HG02610 (cell line): ENCODE measurements around the gene SLC38A1.

ENCODE experiments used
- ATAC-seq: cut with Tn5 transposase; IDR thresholded peaks from one replicate; pipeline ENCODE4 v1.9.1; 2021; ENCODE audit warnings: mild to moderate bottlenecking, moderate library complexity; ENCODE audit not compliant: unreplicated experiment

SLC38A1 gene

DNA sequence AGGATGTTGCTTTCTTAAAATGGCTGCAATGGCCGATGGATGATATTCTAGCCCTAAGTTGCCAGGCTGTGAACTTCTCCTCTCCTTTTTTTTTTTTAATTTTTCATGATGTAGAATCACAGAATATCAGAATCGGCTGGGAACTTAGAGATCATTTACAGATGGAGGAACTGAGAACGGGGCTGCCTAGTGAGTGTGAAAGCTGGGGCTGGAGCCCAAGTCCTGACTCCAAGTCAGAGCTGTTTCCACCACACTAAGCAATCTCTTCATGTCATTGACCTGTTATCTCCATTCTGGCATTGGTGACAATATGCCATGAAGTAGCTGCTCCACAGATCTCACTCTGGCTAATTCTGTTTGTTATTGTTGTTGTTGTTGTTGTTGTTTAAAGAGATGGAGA is 121.7 kb downstream of the SLC38A1 start:
- ATAC-seq = no peak

DNA sequence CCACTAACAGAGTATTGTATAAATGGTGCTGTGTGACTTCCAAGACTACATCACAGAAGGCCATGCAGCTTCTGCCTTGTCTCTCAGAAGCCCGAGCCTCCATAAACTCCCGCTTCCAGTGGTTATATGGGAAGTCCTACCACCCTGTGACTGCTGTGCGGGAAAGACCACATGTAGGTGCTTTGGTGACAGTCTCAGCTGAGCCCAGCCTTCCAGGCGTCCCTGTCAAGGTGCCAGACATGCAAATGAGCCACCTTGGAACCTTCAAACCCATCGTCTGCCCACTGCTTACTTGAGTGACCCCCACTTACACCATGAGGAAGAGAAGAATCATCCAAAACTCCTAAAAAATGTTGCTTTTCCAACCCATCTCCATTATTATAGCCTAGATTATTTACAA is 123.0 kb downstream of the SLC38A1 start:
- no peak for ATAC-seq

DNA sequence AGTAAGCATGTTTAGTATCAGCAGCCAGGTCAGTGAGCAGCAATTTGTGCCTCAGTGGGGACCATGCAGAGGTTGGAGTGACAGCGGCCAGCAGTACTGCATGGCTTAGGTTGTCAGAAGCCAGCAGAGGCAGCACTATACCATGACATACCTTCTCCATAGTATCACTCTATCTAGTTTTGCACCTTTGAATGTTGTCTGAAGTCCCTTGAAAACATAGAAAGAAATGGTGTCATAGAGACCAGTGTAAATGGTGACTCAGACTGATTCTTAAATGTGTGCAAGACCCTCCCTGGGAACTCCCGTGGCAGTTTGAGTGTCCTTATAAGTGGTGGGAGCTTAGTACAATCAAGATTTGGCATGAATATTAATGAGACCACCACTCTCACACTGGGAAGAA is 124.4 kb downstream of the SLC38A1 start:
- ATAC-seq = no peak

DNA sequence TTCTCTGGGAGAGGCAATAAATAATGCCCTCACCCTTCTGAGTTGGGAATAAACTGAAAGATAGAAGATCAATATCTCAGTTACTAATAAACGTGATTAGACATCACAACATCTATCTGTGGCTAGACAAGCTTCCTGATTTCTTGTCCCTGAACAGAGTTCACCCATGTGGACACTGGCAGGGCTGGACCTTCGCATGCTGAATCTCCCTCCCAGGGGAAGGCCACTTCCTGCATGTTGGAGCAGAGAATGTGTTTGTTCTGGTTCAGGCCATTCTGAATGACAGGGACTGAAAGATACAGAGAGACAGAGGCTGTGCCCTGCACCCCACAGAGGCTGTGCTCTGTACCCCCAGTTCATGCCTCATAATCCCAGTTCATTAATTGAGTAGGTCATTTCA is 132.6 kb downstream of the SLC38A1 start:
- ATAC-seq = no peak

DNA sequence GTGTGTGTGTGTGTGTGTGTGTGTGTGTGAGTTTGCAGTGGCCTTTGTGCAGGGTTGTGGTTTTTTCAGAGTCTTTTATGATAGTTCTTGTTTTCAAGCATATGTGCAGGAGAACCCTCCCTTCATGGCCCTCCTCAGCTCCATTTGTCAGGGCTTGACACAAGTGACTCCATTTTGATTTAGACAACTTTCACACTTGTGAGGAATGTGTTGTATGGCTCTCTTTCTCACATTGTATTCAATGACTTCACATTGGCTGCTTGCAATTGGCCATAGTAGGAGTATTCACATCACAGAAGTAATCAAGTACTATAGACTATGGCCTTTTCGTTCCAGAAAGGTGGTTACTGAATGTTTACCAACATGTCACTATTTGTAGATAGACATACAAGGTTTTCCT is 133.1 kb downstream of the SLC38A1 start:
- no peak for ATAC-seq

DNA sequence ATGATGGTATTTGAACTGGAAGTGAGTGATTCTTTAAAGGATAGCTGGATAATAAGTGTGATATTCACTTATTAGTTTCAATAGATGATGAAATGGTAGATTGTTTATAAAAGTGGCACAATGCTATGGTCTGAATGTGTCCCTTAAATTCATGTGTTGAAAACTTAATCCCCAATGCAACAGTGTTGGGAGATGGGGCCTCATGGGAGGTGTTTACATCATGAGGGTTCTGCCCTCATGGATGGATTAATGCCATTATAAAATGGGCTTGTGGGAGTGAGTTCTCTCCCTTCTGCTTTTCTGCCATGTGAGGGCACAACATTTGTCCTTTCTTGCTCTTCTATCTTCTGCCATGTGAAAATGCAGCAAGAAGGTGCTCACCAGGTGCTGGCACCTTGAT is 134.0 kb downstream of the SLC38A1 start:
- no peak for ATAC-seq

DNA sequence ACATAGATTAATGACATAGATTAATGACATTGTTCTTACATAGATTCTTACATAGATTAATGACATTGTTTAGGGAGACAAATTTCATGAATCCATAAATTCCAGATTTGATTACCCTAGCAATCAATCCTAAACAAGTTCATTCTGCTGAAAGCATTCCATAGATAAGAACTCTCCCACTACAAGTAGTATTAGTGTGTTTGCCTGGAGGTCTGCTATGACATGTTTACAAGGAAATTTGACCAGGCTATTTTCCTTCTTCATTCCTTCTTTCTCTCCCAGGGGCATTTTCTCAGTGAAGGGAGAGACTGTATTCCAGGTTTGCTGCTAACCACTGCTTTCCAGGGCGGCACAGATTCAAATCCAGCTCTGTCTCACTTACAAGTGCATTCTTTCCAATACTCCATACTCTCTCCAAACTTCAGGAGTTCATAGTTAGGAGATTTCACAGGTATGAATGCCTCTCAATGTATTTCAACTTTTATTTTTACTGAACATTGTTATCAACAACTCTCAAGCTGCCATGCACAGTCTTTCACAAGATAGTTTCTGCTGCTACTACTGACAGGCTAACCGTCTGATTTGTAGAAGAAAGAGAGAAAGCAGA is 134.5 kb downstream of the SLC38A1 start:
- no peak for ATAC-seq

DNA sequence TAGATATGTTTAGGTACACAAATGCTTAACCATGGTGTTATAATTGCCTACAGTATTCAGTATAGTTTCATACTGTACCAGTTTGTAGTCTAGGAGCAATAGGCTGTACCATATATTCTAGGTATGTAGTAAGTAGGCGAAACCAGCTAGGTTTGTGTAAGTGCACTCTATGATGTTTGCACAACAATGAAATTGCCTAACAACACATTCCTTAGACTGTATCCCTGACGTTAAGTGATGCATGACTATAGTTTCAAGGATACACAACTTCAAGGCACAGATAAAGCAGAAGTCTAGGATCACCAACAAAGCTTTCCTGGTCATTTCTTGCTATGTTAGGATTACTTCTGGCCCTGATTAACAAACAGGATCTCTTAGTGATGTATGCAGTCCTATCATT is 135.1 kb downstream of the SLC38A1 start:
- no peak for ATAC-seq
